HCT116 (cell line): ENCODE data around the gene UBALD2. TPM values are rescaled to one million over a fixed set of nuclear protein-coding genes. Genes with fewer than 3 reads are reported as not detected.

Source experiments
- ATAC-seq: fragments of 200-7000 bp; cut with Tn5 transposase; 2 replicates; pipeline ENCODE4 v1.9.1; 2020; ENCODE audit warnings: mild to moderate bottlenecking, moderate library complexity
- BruUV-seq: library from RNA; stranded (reverse); fragments of 400-500 nt; replicated peaks from 2 replicates; lab custom pipeline; 2021; lab: Mats Ljungman, UMichigan
- CTCF ChIA-PET: fragments of 300-600 bp; sonication (Branson Sonifier 250); formaldehyde crosslinking; loops from one replicate; lab custom pipeline; 2021; ENCODE audit warnings: antibody characterized with exemption; lab: Charles Lee
- POLR2A ChIA-PET: fragments of 300-600, 350-600 bp; sonication (Branson Sonifier 250); formaldehyde crosslinking; loops from one replicate; lab custom pipeline; 2021; ENCODE audit warnings: antibody characterized with exemption; lab: Charles Lee
- RAD21 ChIA-PET, 2 experiments: fragments of 300-600 bp; sonication (Branson Sonifier 250); formaldehyde crosslinking; loops; one replicate each; lab custom pipeline; 2023; ENCODE audit warnings: low total read pairs in 2 of 2; ENCODE audit not compliant: uncharacterized antibody in 2 of 2, unreplicated experiment in 2 of 2, low non-redundant PET in 1 of 2; lab: Charles Lee
- DNase-seq: peaks from one replicate; pipeline ENCODE4 v3.0.0-alpha.2; 2010; ENCODE audit warnings: low read depth, low spot score
- H2AFZ ChIP-seq: fragments of 200-600 bp; shearing (Covaris generic), sonication (generic); 2 replicates; pipeline ENCODE4 v1.6.1; 2017; ENCODE audit warnings: low read depth, mixed run types, mixed read lengths, antibody characterized with exemption, low read length; ENCODE audit not compliant: poor library complexity, severe bottlenecking
- H3K27ac ChIP-seq: 2 replicates; pipeline ENCODE4 v1.5.1; 2012; ENCODE audit warnings: low read depth, low read length
- H3K27me3 ChIP-seq: fragments of 200-600 bp; sonication (generic); 2 replicates; pipeline ENCODE4 v1.6.1; 2016; ENCODE audit warnings: mixed run types, low read length, mixed read lengths; ENCODE audit not compliant: insufficient read depth
- H3K36me3 ChIP-seq, 2 experiments: fragments of 200-500 bp in 1 of 2; fragments of 200-600 bp in 1 of 2; sonication (Bioruptor generic) in 1 of 2; sonication (generic) in 1 of 2; 2 replicates each; pipeline versions ENCODE4 v1.5.1 to v1.6.1; 2014 to 2016; ENCODE audit warnings: low read length in 2 of 2, inconsistent platforms in 1 of 2, mixed read lengths in 1 of 2, mixed run types in 1 of 2; ENCODE audit not compliant: insufficient read depth in 2 of 2, control insufficient read depth in 1 of 2
- H3K4me1 ChIP-seq, 2 experiments: fragments of 200-600 bp in 1 of 2; sonication (generic) in 1 of 2; 2 replicates each; pipeline versions ENCODE4 v1.5.1 to v1.6.1; 2012 to 2017; ENCODE audit warnings: low read length in 2 of 2, inconsistent platforms in 1 of 2, mild to moderate bottlenecking in 1 of 2, mixed read lengths in 1 of 2, mixed run types in 1 of 2, moderate library complexity in 1 of 2; ENCODE audit not compliant: insufficient read depth in 2 of 2, control insufficient read depth in 1 of 2
- H3K4me2 ChIP-seq: fragments of 200-600 bp; sonication (generic); 2 replicates; pipeline ENCODE4 v1.6.1; 2017; ENCODE audit warnings: mixed run types, low read length, mixed read lengths
- H3K4me3 ChIP-seq, 2 experiments: fragments of 200-600 bp in 1 of 2; sonication (generic) in 1 of 2; replicated peaks in 1 of 2; 2 replicates each; pipeline ENCODE4 v1.5.1; 2011 to 2016; ENCODE audit warnings: low read length in 2 of 2, control low read depth in 1 of 2, low read depth in 1 of 2, mild to moderate bottlenecking in 1 of 2, mixed read lengths in 1 of 2, mixed run types in 1 of 2
- H3K79me2 ChIP-seq: fragments of 200-600 bp; sonication (generic); 2 replicates; pipeline ENCODE4 v1.6.1; 2017; ENCODE audit warnings: mild to moderate bottlenecking, mixed run types, low read length, moderate library complexity, mixed read lengths; ENCODE audit not compliant: insufficient read depth
- H3K9ac ChIP-seq: fragments of 200-600 bp; sonication (generic); 2 replicates; pipeline ENCODE4 v1.6.1; 2016; ENCODE audit warnings: low read length, mixed read lengths
- H3K9me2 ChIP-seq: fragments of 200-600 bp; sonication (generic), shearing (Covaris generic); 2 replicates; pipeline ENCODE4 v1.6.1; 2017; ENCODE audit warnings: mixed run types, mild to moderate bottlenecking, moderate library complexity; ENCODE audit not compliant: insufficient read depth
- H3K9me3 ChIP-seq, 2 experiments: fragments of 200-500 bp in 1 of 2; fragments of 200-600 bp in 1 of 2; sonication (Bioruptor generic) in 1 of 2; sonication (generic) in 1 of 2; 2 replicates each; pipeline ENCODE4 v1.6.1; 2014 to 2017; ENCODE audit warnings: low read length in 2 of 2, mixed read lengths in 2 of 2, inconsistent platforms in 1 of 2, low read depth in 1 of 2, mild to moderate bottlenecking in 1 of 2, mixed run types in 1 of 2, moderate library complexity in 1 of 2; ENCODE audit not compliant: control insufficient read depth in 1 of 2, insufficient read depth in 1 of 2
- H4K20me1 ChIP-seq: fragments of 200-600 bp; sonication (generic), shearing (Covaris generic); 2 replicates; pipeline ENCODE4 v1.6.1; 2017; ENCODE audit warnings: mixed run types, mild to moderate bottlenecking, moderate library complexity; ENCODE audit not compliant: insufficient read depth
- ATF3 ChIP-seq: IDR thresholded peaks from 2 replicates; pipeline ENCODE4 v1.6.1; 2012
- CBX3 ChIP-seq: IDR thresholded peaks from 2 replicates; pipeline ENCODE4 v1.6.1; 2012; ENCODE audit warnings: low read depth
- CEBPB ChIP-seq: IDR thresholded peaks from 2 replicates; pipeline ENCODE4 v1.6.1; 2012; ENCODE audit warnings: low read depth
- CTCF ChIP-seq, 3 experiments: fragments of 200-600 bp in 1 of 3; sonication (generic) in 1 of 3; IDR thresholded peaks in 2 of 3; conservative IDR thresholded peaks in 1 of 3; 2 replicates each; pipeline ENCODE4 v1.5.1; 2012 to 2017; ENCODE audit warnings: low read depth in 2 of 3, low read length in 2 of 3, antibody characterized with exemption in 1 of 3, borderline replicate concordance in 1 of 3, control low read depth in 1 of 3, mild to moderate bottlenecking in 1 of 3, mixed read lengths in 1 of 3, mixed run types in 1 of 3, moderate library complexity in 1 of 3; ENCODE audit not compliant: insufficient read depth in 1 of 3
- EGR1 ChIP-seq: IDR thresholded peaks from 2 replicates; pipeline ENCODE4 v1.6.1; 2012; ENCODE audit warnings: low read depth
- ELF1 ChIP-seq: IDR thresholded peaks from 2 replicates; pipeline ENCODE4 v1.6.1; 2012; ENCODE audit warnings: low read depth, borderline replicate concordance
- EZH2phosphoT487 ChIP-seq: fragments of 200-600 bp; IDR thresholded peaks from 2 replicates; pipeline ENCODE4 v1.6.1; 2018; ENCODE audit warnings: antibody characterized with exemption, borderline replicate concordance
- FOSL1 ChIP-seq: IDR thresholded peaks from 2 replicates; pipeline ENCODE4 v1.6.1; 2012; ENCODE audit warnings: low read depth
- JUND ChIP-seq: IDR thresholded peaks from 2 replicates; pipeline ENCODE4 v1.6.1; 2012
- MAX ChIP-seq: IDR thresholded peaks from 2 replicates; pipeline ENCODE4 v1.6.1; 2012
- POLR2A ChIP-seq: IDR thresholded peaks from 2 replicates; pipeline ENCODE4 v1.7.0; 2011; ENCODE audit warnings: borderline replicate concordance; ENCODE audit not compliant: insufficient read depth, insufficient read length; ENCODE audit errors: extremely low read depth
- POLR2AphosphoS5 ChIP-seq: IDR thresholded peaks from 2 replicates; pipeline ENCODE4 v1.6.1; 2011; ENCODE audit warnings: mild to moderate bottlenecking, low read depth, low read length, moderate library complexity
- RAD21 ChIP-seq: IDR thresholded peaks from 2 replicates; pipeline ENCODE4 v1.6.1; 2012; ENCODE audit warnings: low read depth, mild to moderate bottlenecking
- SRF ChIP-seq: IDR thresholded peaks from 2 replicates; pipeline ENCODE4 v1.6.1; 2012; ENCODE audit warnings: low read depth
- TCF7L2 ChIP-seq: IDR thresholded peaks from 2 replicates; pipeline ENCODE4 v1.7.0; 2011; ENCODE audit warnings: borderline replicate concordance, inconsistent platforms; ENCODE audit not compliant: insufficient read depth, insufficient read length; ENCODE audit errors: extremely low read depth
- ZFX ChIP-seq: fragments of 450-650 bp; IDR thresholded peaks from 2 replicates; pipeline ENCODE4 v1.6.1; 2017
- ZNF274 ChIP-seq: fragments of 200-500 bp; sonication (Bioruptor generic); IDR thresholded peaks from 2 replicates; pipeline ENCODE4 v1.6.1; 2014; ENCODE audit warnings: mild to moderate bottlenecking, low read depth, low read length, inconsistent platforms
- intact Hi-C: fragments of 100-400 bp; cut with micrococcal nuclease; formaldehyde crosslinking; loops from 2 replicates; pipeline ENCODE4 v1.10.0; 2022
- total RNA-seq: library from RNA; stranded (reverse); gene quantifications from one replicate; pipeline ENCODE4 v1.2.1, GENCODE V29; 2021; ENCODE audit not compliant: unreplicated experiment

The UBALD2 gene
- total RNA-seq, 1 experiment from 2014 or later = 94.3 TPM

- H3K9ac ChIP-seq = no peak overlapping the region
- no peak for ATAC-seq
- ChIA-PET RAD21 (no interaction called here), CTCF (interaction anchor here (1.2 kb wide), 1 partner anchor 49 kb away, joined by 3 read pairs; no protein-coding TSS in a partner anchor), POLR2A (interaction anchor here (0.6 to 1.2 kb wide), 4 partner anchors 9 to 333 kb away, joined by 3 to 5 read pairs (median 3); no protein-coding TSS in a partner anchor)
- no peaks in the 10 kb centered on the region for H3K9me2 ChIP-seq
- no peaks in the 10 kb centered on the region for H3K9me3 ChIP-seq
- H3K4me3 ChIP-seq = no peak overlapping the region
- H3K4me1 ChIP-seq = peaks cover 3 to 18% of the 10 kb centered on the region in 2 experiments; a peak in 3 of 4 replicates
- intact Hi-C loops = no loop called here
- H3K4me2 ChIP-seq = no peak overlapping the region
- DNase-seq = no peak
- no peak overlapping the region for H3K27ac ChIP-seq
- no peak for TF ChIP-seq EGR1
- TF ChIP-seq CEBPB = no peak
- no peak for TF ChIP-seq CBX3
- no peak for TF ChIP-seq CTCF (IDR thresholded peaks at IDR 0.05 in 2 of 3, conservative IDR thresholded peaks at IDR 0.05 in 1 of 3; ENCODE audit: borderline replicate concordance in 1 of 3, insufficient read depth in 1 of 3, low read depth in 2 of 3, low read length in 2 of 3)
- TF ChIP-seq ELF1 = no peak
- TF ChIP-seq RAD21 = no peak
- no peak for TF ChIP-seq MAX
- no peak for TF ChIP-seq JUND
- TF ChIP-seq SRF = no peak
- no peak for TF ChIP-seq ATF3
- no peak for TF ChIP-seq ZFX
- no peak for TF ChIP-seq ZNF274
- no peak for TF ChIP-seq EZH2phosphoT487
- no peak for TF ChIP-seq FOSL1
- no peak for TF ChIP-seq TCF7L2
- TF ChIP-seq POLR2AphosphoS5 = no peak
- no peak for TF ChIP-seq POLR2A
- H3K27me3 ChIP-seq = no peaks in the 10 kb centered on the region
- H3K36me3 ChIP-seq = no peaks in the 10 kb centered on the region
- H2AFZ ChIP-seq = peak overlapping the region; percentile 34
- no TSS peak for BruUV-seq
- H4K20me1 ChIP-seq = no peaks in the 10 kb centered on the region
- no peaks in the 10 kb centered on the region for H3K79me2 ChIP-seq
These were observed 26.2 kb upstream of the UBALD2 start for GRCh38 chr17:76238847-76239537.
